HG02610 (cell line): Measurements from ENCODE around the gene CIAO3.
"Not testable (repeated sequence)": the region's sequence is repeated elsewhere in the genome, so short reads cannot be mapped to it uniquely, and the experiment has no call there.

ENCODE experiments used
- ATAC-seq: cut with Tn5 transposase; IDR thresholded peaks from one replicate; pipeline ENCODE4 v1.9.1; 2021; ENCODE audit warnings: mild to moderate bottlenecking, moderate library complexity; ENCODE audit not compliant: unreplicated experiment

The CIAO3 gene

DNA sequence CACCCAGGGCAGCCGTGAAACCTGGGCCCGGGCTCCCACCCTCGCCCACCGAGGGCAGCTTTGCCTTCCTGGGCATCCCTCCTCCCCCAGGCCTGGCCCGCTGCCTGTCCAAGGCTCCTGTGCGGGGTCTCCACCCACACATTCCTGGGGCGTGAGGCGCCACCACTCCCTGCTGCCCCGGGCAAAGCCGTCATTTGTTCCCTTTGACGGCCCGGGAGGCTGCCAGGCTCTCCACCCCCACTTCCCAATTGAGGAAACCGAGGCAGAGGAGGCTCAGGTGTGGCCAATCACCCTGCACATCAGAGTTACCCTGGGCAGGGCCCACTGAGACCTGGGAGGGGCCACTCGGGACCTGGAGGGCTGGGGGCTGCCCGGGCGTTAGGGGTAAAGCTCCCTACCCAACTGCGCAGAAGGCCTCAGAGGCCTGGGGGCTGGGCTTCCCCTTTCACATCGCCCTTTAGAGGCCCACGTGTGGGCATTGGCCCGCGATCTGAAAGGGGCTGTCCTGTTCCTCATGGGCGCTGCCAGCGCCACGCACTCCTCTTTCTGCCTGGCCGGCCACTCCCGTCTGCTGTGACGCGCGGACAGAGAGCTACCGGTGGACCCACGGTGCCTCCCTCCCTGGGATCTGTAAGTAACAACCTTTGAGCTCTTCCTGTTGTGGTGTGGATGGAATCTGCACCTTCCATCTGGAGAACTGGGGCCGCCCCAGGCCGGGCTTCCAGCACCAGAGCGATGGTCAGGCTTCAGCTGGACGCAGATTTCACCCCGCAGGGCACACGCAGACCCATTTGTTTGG lies 19.9 kb upstream of the CIAO3 start, which contains the start of gene MSLN:
Gene MSLN (plus strand): TSS at position 190 of the 799 bp plus-strand sequence. CDS start 1,947 bp downstream, outside the sequence.
- ATAC-seq: no peak

DNA sequence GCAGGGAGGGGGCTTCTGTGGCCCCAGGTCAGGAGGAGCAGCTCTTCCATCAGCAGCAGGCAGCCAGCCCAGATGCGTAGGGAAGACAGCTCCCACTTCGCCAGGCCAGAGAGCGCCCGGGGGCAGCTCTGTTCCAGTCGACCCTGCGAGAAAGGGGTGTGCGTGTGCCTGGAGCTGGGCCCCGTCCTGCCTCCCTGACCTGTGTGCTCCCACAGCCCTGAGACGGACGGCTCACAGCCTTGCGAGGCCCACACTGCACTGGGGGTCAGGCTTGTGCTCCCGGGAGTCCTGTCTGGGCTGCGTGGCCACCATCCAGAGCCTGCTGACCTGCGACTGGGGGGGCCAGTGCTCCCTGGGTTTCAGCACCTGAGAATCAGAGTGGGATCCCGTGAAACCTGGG lies 19.3 kb upstream of the CIAO3 start:
- ATAC-seq: no peak

DNA sequence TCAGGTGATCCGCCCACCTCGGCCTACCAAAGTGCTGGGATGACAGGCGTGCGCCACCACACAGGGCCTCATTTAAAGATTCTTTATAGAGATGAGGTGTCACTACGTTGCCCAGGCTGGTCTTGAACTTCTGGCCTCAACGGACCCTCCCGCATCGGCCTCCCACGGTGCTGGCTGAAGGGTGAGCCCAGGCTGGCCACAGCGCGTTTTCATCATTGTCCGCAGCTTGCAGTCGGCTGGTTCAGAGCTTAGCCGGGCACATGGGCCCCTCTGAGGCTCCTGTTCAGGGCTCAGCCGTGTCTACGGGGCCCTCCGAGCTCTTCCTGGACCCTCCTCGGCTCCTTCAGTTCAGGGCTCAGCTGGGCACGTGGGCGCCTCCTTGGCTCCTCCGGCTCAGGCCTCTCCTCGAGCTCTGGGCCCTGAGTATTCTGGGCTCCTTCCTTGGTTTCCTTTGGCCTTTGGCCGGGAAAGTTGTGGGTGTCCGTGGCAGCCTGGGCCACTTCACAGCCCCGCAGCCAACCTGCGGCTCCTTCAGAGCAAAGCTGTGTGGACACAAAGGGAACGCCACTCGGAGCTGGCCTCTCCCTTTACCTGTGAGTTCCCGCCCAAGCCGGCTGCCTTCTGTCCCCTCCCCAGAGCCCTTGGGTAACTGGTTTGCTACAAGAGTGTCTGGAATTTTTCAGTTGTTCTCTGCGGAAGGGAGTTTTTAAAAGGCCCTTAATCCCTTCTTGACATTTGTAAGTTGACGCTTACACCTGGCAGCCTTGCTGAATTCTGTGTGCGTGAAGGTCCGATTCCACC lies 18.5 kb upstream of the CIAO3 start:
- no peak for ATAC-seq

DNA sequence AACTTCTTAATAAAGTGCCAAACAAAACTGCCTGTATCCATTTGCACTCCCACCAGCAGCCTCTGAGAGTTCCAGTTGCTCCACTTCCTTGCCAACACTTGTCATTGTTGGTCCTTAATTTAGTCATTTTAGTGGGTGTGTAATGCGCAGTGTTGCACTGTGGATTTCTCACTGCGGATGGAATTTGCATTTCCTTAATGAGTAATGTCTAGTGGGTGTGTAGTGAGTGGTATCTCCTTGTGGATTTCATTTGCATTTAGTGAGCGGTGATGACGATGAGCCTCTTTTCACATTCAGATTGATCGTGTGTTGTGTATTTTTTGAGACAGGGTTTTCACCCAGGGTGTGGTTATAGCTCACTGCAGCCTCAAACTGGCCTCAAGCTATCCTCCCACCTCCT lies 15.6 kb upstream of the CIAO3 start:
- ATAC-seq: no peak

DNA sequence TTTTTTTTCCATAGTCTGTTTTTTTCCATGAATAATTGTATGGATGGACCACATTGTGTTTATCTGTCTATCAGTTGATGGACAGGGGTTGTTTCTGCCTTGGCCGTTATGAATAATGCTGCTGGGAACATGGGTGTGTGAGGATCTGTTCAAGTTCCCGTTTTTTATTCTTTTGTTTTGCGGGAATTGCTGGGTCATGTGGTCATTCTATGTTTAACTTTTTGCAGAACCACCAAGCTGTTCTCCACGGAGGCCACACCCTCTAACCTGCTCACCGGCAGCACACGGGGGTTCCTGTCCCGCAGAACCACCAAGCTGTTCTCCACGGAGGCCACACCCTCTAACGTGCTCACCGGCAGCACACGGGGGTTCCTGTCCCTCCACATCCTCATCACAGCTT lies 13.9 kb upstream of the CIAO3 start:
- ATAC-seq: no peak

DNA sequence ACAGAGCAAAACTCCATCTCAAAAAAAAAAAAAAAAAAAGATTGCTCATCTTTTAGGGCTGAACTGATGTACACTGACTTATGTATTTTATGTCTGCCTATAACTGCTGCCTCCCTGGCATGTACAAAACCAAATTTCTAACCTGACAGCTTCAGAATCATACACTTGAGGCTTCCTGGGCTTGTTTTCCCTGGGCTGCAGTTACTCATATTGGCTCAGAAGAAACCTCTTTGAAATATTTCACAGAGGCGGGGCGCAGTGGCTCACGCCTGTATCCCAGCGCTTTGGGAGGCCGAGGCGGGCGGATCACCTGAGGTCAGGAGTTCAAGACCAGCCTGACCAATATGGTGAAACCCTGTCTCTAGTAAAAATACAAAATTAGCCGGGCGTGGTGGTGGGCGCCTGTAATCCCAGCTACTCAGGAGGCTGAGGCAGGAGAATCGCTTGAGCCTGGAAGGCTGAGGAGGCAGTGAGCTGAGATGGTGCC lies 13.4 kb upstream of the CIAO3 start:
- not testable (repeated sequence) for ATAC-seq

DNA sequence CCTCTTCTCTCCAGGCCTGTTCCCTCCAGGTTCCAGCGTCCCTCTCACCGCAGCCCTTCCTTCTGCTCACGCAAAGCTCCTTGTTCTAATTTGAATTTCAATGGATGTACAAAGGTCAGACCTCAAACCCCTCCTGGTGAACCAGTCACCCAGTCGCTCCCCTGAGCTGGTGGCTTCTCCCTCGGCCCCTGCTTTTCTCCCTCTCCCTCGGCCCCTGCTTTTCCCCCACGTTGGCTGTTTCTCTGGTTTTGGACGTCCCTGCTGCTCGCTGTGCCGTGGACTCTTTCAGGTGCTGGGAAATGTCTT lies 11.2 kb upstream of the CIAO3 start:
- no peak for ATAC-seq

DNA sequence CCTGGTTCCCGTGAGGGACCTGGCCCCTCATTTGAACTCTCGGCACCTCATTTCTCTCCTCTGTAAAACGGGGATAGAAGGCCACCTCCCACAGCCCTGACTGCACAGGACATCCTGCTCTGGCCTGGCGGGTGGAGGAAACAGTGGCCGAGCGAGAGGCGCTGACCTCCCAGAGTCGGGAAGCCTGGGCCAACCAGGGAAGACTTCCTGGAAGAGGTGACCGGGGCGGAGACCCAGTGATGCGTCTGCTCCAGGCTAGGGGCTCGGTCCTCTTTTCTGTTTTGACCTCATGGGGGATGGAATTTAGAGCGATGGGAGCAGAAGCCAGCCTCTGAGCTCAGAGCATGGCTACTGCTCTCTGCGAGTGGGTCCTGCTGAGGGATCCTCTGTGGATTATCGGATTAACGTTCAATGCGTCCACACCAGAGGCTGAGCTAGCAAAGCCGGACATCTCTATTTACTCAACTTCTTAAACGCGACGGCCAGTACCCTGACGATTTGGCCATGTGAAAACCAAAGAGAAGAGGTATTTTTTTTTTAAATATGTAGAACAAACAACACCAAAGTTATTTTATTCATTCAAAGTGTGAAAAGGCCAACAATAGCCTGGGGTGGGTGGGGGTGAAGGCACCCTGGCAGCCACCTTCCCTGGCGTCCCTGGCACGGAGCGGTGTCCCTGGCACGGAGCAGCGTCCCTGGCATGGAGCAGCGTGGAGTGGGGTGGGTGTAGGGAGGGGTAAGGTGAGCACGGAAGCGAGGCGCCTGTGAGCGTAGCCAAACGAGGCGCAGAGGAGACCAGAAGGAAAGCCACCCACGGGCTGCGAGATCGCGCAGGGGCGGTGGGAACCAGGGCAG lies 10.6 kb upstream of the CIAO3 start:
- no peak for ATAC-seq

DNA sequence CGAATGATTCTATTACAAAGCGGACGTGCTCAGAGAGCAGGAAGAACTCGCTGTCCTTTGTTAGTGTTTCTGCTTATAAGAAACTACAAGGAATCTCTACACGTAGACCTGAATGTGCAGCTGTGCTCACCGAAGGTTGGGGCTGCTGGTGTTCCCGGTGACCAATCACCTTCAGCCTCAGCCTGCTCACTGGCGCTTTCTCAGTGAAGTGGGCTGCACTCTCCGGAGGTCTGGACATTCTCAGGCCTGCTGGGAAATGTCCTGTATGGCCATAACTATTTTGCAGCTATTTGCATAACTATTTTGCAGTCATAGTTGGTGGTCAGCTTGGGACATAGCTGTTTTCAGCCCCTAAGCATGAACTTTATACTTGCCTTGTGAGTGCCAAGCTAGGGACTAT lies 9.7 kb upstream of the CIAO3 start:
- ATAC-seq: no peak

DNA sequence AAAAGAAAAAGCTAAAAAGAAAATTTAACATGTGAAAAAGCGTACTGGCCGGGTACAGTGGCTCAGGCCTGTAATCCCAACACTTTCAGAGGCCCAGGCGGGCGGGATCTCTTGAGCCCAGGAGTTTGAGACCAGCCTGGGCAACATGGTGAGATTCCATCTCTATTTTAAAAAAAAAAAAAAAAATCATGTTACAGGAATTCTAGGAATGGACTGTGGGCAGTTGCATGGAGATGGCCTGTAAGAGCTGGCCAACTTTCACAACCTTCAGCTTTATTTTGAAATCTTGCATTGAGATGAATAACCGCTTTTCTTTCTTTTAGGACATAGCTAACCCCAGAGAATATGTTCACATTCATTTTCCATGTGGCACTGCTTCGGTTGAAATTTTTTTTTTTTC lies 8.2 kb upstream of the CIAO3 start:
- no peak for ATAC-seq

DNA sequence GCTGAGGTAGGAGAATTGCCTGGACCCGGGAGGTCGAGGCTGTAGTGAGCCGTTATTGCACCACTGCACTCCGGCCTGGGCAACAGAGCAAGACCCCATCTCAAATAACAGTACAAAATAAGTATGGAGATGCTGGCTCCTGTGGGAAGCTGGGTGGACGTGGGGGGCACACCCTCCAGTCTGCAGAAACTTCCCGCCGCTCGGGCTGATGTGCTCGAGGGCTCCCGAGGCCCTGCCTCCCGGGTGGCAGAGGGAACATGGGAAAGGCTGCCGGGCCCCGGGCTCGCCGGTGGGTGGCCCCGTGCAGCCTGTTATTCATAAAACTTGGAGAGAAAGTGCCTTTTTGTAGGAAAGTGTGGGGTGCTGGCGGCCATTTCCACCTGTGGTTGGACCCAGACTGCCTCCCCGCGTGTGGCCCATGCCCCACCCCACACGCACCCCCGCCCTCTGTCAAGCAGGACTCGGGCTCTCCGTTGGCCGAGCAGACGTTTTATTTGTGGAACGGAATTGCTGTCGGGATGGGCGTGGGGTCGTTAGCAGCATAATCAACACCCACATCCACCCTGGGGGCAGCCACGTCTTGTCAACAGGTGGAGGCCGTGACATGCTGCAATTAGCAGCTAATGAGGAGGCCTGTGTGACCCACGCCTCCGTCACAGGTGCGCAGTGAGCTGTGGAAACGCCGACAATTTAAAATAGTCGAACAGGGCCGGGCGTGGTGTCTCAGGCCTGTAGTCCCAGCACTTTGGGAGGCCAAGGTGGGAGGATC lies 7.4 kb upstream of the CIAO3 start:
- no peak for ATAC-seq

DNA sequence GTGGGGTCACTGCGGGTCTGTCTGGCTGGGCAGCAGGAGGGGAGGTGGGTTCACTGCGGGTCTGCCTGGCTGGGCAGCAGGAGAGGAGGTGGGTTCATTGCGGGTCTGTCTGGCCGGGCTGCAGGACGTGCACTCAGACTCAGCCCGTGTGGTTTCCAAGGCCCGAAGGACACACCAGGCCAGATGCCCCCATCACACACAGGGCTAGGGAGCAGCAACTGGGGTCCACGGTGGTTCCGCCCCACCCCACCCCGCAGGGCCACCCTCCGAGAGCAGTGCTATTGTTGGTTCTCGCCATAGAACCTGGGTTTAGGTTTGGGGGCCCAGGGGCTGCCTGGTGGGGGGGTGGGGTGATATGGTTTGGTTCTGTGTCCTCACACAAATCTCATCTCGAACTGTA lies 5.8 kb upstream of the CIAO3 start:
- ATAC-seq: no peak

DNA sequence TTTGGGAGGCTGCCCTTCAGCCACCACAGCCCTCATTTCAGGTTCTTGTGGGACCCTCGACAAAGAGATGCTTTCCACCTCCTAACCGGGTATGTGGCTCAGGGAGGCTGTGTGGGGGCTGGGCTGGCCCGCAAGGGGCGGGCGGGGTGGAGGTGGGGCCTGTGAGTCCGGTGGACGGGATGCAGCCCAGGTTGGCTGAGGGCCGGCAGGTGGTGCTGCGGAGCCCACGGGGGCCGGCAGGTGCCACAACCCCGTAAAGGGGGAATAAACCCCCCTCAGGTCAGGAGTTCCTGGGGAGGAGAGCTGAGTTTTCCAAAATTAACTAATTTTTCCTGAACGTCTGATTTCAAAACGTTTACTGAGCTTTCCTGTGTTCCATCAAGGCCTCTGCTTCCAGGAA lies 4.9 kb upstream of the CIAO3 start:
- no peak for ATAC-seq

DNA sequence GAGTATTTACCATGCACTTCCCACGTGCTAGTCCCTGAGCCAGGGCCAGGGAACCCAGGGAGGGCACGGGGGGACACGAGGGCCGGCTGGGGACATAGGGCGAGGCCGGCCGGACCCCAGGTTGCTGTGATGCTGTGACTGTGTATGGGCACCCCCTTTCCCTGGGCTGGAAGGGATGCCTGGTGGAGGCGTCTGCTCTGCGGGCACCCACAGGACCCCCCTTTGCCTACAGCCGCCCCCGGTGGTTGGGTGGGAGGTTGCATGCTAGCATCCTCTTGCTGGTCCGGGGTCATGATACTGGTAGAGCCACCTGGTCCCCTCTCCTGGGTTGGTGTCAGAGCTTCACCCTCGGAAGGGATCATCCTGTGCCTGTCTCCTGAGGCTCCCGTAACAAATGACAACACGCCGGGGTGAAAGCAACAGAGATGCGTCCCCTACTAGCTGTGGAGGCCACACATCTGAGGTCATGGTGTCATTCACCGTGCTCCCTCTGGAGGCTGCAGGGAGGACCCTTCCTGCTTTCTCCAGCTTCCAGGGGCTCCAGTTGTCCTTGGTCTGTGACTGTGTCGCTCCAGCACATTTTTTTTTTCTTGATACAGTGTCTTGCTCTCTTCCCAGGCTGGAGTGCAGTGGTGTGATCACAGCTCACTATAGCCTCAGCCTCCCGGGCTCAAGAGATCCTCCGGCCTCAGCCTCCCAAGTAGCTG lies 3.1 kb upstream of the CIAO3 start:
- ATAC-seq: no peak

DNA sequence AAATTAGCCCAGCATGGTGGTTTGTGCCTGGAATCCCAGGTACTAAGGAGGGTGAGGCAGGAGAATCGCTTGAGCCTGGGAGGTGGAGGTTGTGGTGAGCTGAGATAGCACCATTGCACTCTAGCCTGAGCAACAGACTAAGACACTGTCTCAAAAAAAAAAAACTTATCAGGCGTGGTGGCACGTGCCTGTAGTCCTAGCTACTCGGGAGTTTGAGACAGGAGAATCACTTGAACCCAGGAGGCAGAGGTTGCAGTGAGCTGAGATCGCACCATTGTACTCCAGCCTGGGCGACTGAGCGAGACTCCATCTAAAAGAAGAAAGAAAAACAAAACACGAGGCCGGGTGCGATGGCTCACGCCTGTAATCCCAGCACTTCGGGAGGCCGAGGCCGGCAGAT lies 2.1 kb upstream of the CIAO3 start:
- not testable (repeated sequence) for ATAC-seq

DNA sequence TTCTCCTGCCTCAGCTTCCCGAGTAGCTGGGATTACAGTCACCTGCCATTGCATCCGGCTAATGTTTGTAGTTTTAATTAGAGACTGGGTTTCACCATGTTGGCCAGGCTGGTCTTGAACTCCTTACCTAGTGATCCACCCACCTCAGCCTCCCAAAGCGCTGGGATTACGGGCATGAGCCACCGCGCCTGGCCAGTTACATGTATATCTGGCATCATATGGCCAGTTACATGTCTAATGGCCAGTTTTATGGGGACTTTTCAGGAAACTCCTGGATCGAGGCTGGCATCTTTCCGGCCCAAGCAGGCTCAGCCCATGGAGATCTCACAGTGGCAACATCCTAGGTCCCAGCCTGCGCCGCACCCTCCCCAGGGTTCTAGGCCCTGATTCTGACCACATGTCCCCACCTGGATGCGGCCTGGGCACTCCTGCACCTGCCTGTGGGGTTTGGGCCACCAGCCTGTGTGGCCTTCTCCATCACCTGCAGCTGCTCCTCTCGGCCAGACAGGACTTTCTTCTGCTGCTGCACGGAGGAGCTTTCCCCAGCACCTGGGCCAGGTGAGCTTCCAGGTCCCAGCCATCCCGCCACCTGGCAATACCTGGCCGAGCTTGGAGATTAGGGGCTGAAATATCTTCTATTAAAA lies 1.3 kb upstream of the CIAO3 start:
- ATAC-seq: no peak

DNA sequence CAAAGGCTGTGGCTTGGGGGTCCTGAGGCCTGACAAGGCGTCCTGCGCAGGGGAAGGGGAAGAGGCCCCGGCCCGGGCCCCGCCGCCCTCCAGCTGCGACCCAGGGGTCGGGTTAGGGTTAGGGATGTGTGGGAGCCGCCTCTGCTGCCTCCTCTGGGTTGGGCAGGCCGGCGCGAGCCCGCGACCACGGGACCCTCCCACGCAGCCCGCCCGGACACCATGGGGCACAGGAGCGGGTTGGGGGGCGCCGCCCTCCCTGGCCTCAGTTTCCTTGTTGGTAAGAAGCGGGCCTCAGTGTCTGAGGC lies 386 bp downstream of the CIAO3 start:
- ATAC-seq: no peak

DNA sequence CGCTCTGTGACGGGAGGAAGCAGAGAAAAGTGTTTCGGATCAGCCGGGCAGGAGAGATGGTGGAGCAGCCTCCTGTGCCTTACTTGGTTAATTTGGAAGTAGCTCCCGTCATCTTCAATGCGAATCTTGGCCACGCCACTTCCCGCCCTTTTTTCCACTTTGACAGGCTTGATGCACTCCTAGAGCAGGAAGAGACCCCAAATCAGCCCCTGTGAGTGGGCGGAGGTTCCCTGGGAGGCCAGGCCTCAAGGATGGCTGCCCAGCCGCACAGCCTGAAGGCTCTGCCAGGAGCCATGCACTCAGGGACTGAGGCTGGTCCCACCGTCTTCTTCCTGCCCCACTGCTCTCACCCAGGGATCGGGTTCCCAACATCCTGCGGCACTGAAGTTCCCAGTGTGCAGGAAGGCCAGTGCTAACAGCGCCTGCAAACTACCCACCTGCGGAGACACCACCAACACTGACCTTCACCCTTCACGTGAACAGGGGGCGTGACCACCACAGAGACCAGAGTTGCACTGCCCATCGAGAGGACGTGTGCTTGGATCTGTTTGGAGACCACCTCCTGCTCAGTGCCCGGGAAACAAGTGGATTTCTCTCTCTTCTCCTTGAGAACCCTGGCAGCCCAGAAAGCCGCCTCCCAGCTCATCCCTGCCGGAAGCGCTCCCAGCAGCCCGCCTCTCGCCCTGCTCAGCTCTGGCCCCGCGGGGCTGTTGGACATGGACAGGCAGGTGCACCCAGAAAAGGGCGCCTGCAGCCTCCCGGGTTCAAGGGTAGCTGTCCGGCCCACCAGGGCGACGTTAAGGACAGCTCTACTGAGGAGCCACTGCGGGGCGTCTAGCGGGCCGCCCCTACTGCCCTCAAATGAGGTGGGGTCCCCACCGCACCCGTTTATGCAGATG lies 988 bp downstream of the CIAO3 start:
- ATAC-seq: no peak
